Neuronal stem cell (in vitro differentiated cells): ENCODE data around the gene LRPAP1.
A peak's percentile ranks its signal among the peaks of the same experiment; 100 is the strongest.

Experiments
- DNase-seq: peaks from one replicate; pipeline ENCODE4 v3.0.0-alpha.2; 2013; ENCODE audit warnings: low spot score
- H2AFZ ChIP-seq: one replicate; pipeline ENCODE4 v1.6.1; 2013; ENCODE audit warnings: mild to moderate bottlenecking, low read length, inconsistent platforms
- H2AK5ac ChIP-seq: 2 replicates; pipeline ENCODE4 v1.6.1; 2013; ENCODE audit warnings: low read depth, mild to moderate bottlenecking, inconsistent platforms, low read length, moderate library complexity, mixed read lengths
- H2BK120ac ChIP-seq: 2 replicates; pipeline ENCODE4 v1.6.1; 2013; ENCODE audit warnings: low read depth, mild to moderate bottlenecking, inconsistent platforms, low read length, moderate library complexity, mixed read lengths
- H2BK12ac ChIP-seq: one replicate; pipeline ENCODE4 v1.6.1; 2013; ENCODE audit warnings: low read length, inconsistent platforms
- H2BK15ac ChIP-seq: 2 replicates; pipeline ENCODE4 v1.6.1; 2013; ENCODE audit warnings: mild to moderate bottlenecking, low read length, inconsistent platforms, mixed read lengths
- H2BK5ac ChIP-seq: one replicate; pipeline ENCODE4 v1.6.1; 2013; ENCODE audit warnings: inconsistent platforms, mild to moderate bottlenecking, low read length, moderate library complexity
- H3K14ac ChIP-seq: one replicate; pipeline ENCODE4 v1.6.1; 2013; ENCODE audit warnings: low read length, inconsistent platforms
- H3K18ac ChIP-seq: 2 replicates; pipeline ENCODE4 v1.6.1; 2013; ENCODE audit warnings: low read length, inconsistent platforms
- H3K23ac ChIP-seq: 2 replicates; pipeline ENCODE4 v1.6.1; 2013; ENCODE audit warnings: low read depth, mild to moderate bottlenecking, mixed read lengths, low read length, inconsistent platforms; ENCODE audit not compliant: poor library complexity
- H3K27ac ChIP-seq: replicated peaks from 3 replicates; pipeline ENCODE4 v1.5.1; 2013; ENCODE audit warnings: low read length, inconsistent platforms
- H3K27me3 ChIP-seq, 3 experiments: 2 replicates each; pipeline ENCODE4 v1.6.1; 2013; ENCODE audit warnings: low read length in 3 of 3, mild to moderate bottlenecking in 2 of 3, inconsistent platforms in 1 of 3, low read depth in 1 of 3, mixed read lengths in 1 of 3, moderate library complexity in 1 of 3; ENCODE audit not compliant: control insufficient read depth in 3 of 3, insufficient read depth in 3 of 3
- H3K36me3 ChIP-seq, 2 donors: replicated peaks in 1 of 2; 2 replicates each; pipeline ENCODE4 v1.6.1; 2013; ENCODE audit warnings: low read length in 2 of 2; ENCODE audit not compliant: control insufficient read depth in 2 of 2, insufficient read depth in 2 of 2
- H3K4ac ChIP-seq: 2 replicates; pipeline ENCODE4 v1.6.1; 2013; ENCODE audit warnings: inconsistent platforms, mild to moderate bottlenecking, low read length, moderate library complexity
- H3K4me1 ChIP-seq, 2 donors: 1 replicate in 1 of 2; 2 replicates in 1 of 2; pipeline ENCODE4 v1.6.1; 2013; ENCODE audit warnings: low read length in 2 of 2, low read depth in 1 of 2; ENCODE audit not compliant: control insufficient read depth in 2 of 2, insufficient read depth in 1 of 2
- H3K4me2 ChIP-seq: one replicate; pipeline ENCODE4 v1.6.1; 2013; ENCODE audit warnings: mild to moderate bottlenecking, low read length, inconsistent platforms; ENCODE audit not compliant: insufficient read depth, poor library complexity, severe bottlenecking
- H3K4me3 ChIP-seq, 2 donors: 2 replicates each; pipeline ENCODE4 v1.5.1; 2013; ENCODE audit warnings: low read length in 2 of 2, mild to moderate bottlenecking in 2 of 2, inconsistent platforms in 1 of 2, moderate library complexity in 1 of 2
- H3K79me1 ChIP-seq: one replicate; pipeline ENCODE4 v1.6.1; 2013; ENCODE audit warnings: low read depth, mild to moderate bottlenecking, inconsistent platforms, low read length, moderate library complexity
- H3K9ac ChIP-seq: one replicate; pipeline ENCODE4 v1.6.1; 2013; ENCODE audit warnings: mild to moderate bottlenecking, low read depth, low read length, inconsistent platforms; ENCODE audit not compliant: poor library complexity
- H3K9me3 ChIP-seq, 2 donors: replicated peaks in 1 of 2; 2 replicates each; pipeline versions ENCODE3 to v1.6.1; 2013; ENCODE audit warnings: low read length in 2 of 2, mild to moderate bottlenecking in 2 of 2, inconsistent platforms in 1 of 2, low read depth in 1 of 2, mixed read lengths in 1 of 2, moderate library complexity in 1 of 2; ENCODE audit not compliant: control insufficient read depth in 2 of 2, insufficient read depth in 1 of 2
- H4K8ac ChIP-seq: one replicate; pipeline ENCODE4 v1.6.1; 2013; ENCODE audit warnings: low read depth, mild to moderate bottlenecking, inconsistent platforms, low read length, moderate library complexity
- H4K91ac ChIP-seq: one replicate; pipeline ENCODE4 v1.6.1; 2013; ENCODE audit warnings: low read length, low read depth, mild to moderate bottlenecking, inconsistent platforms; ENCODE audit not compliant: poor library complexity
- WGBS, 2 donors: extraction: QIAGEN DNeasy Blood & Tissue Kit; methylation state at CpG; one replicate each; pipeline ENCODE4 v1.1.7; 2013; ENCODE audit warnings: missing lambda C conversion rate in 2 of 2, mixed read lengths in 1 of 2; ENCODE audit not compliant: insufficient read length in 2 of 2, insufficient replicate concordance in 1 of 2; ENCODE audit errors: extremely low coverage in 2 of 2; 5-methylcytosine and 5-hydroxymethylcytosine counted together

The LRPAP1 gene

DNA sequence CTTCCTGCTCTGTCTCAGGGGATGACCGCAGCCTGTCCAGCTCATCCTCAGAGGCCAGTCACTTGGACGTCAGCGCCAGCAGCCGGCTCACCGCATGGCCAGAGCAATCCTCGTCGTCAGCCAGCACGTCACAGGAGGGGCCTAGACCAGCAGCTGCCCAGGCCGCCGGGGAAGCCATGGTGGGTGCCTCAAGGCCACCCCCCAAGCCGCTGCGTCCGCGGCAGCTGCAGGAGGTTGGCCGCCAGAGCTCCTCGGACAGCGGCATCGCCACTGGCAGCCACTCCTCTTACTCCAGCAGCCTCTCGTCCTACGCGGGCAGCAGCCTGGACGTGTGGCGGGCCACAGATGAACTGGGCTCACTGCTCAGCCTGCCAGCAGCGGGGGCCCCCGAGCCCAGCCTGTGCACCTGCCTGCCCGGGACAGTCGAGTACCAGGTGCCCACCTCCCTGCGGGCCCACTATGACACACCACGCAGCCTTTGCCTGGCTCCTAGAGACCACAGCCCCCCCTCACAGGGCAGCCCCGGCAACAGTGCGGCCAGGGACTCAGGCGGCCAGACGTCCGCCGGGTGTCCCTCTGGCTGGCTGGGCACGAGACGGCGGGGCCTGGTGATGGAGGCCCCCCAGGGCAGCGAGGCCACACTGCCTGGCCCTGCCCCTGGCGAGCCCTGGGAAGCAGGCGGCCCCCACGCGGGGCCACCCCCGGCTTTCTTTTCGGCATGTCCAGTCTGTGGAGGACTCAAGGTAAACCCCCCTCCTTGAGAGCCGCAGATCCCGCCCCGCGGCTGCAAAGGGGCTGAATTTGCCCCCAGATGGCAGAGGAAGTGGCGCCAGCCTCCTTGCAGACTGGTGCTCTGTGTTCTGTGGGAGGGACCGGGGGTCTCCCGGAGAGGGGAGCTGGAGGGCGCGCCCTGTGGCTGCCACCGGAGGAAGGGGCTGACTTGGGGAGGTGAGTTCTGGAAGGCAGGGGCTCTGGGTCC is 39.2 kb downstream of the LRPAP1 start:
- Histone ChIP-seq H2BK5ac (peak overlapping the region; percentile 90), H4K91ac (no peak overlapping the region), H3K14ac (peak overlapping the region; percentile 94), H3K9me3 (no peaks in the 10 kb centered on the region), H2AFZ (no peak overlapping the region), H3K18ac (peak overlapping the region; percentile 93), H2AK5ac (peak overlapping the region; percentile 99), H3K4me1 (peaks cover 21 to 26% of the 10 kb centered on the region in 2 donors), H2BK15ac (peak overlapping the region; percentile 97), H3K4ac (no peak overlapping the region), H2BK12ac (peak overlapping the region; percentile 73), H3K27me3 (peaks cover 0 to 13% (median 0%) of the 10 kb centered on the region in 3 experiments), H2BK120ac (peak overlapping the region; percentile 97), H3K4me2 (no peak overlapping the region), H3K9ac (peak overlapping the region; percentile 70), H3K27ac (no peak overlapping the region), H3K79me1 (peaks cover 2% of the 10 kb centered on the region), H4K8ac (peak overlapping the region; percentile 43), H3K36me3 (no peaks in the 10 kb centered on the region), H3K4me3 (no peak overlapping the region), H3K23ac (peak overlapping the region; percentile 85)
- no peak for DNase-seq
- no CpG with 5 or more reads among the region's 55 CpGs for WGBS, 2 donors

DNA sequence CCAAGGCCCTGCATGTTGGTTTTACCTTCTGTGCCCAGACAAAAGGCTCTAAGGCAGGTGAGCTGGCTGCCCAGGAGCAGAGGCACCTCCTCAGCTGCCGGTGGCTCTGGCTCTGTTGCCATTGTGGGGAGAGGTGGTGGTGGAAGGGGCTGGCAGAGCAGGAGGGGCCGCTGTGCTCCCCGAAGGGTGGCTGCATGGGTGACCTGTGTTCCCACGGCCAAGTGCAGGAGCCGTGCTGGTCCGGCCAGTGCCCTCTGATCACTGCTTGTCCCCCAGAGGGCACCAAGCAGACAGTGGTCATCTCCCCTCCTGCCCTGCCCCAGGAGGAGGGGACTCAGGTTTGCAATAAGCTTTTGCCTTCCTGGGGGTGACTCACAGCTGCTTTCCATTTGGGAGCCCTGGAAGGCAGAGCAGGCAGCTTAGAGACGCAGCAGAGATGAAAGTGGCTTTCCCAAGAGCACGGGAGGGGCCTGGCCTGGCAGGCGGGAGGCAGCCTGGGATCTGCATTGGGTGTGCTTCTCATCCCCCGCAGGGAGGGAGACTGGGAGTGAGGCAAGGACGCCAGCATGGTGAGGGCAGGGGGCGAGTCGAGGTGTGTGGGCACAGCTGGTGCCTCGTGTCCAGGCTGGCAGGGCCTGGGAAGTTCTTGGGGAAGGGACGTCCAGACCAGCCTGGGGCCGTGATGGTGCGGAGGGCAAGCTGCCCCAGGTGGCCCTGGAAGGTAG is 40.4 kb downstream of the LRPAP1 start:
- H2BK5ac ChIP-seq, result peak overlapping the region; percentile 90
- no peak overlapping the region for H2BK120ac ChIP-seq
- no peak overlapping the region for H4K91ac ChIP-seq
- H3K4me2 ChIP-seq, result no peak overlapping the region
- DNase-seq, result no peak
- peaks cover 0 to 13% (median 0%) of the 10 kb centered on the region in 3 experiments for H3K27me3 ChIP-seq
- H3K9me3 ChIP-seq, result no peaks in the 10 kb centered on the region
- H2AK5ac ChIP-seq, result peak overlapping the region; percentile 99
- peaks cover 2% of the 10 kb centered on the region for H3K79me1 ChIP-seq
- peak overlapping the region; percentile 67 for H3K9ac ChIP-seq
- H3K27ac ChIP-seq, result no peak overlapping the region
- H3K36me3 ChIP-seq, result no peaks in the 10 kb centered on the region
- peak overlapping the region; percentile 47 for H3K14ac ChIP-seq
- peak overlapping the region; percentile 68 for H3K23ac ChIP-seq
- H3K4ac ChIP-seq, result peak overlapping the region; percentile 85
- peak overlapping the region; percentile 95 for H3K18ac ChIP-seq
- peak overlapping the region; percentile 97 for H2BK15ac ChIP-seq
- H3K4me1 ChIP-seq, result peaks cover 32 to 35% of the 10 kb centered on the region in 2 donors
- peak overlapping the region; percentile 30 for H4K8ac ChIP-seq
- H2BK12ac ChIP-seq, result peak overlapping the region; percentile 41
- no peak overlapping the region for H3K4me3 ChIP-seq
- WGBS, 2 donors, result no CpG with 5 or more reads among the region's 17 CpGs
- H2AFZ ChIP-seq, result no peak overlapping the region

DNA sequence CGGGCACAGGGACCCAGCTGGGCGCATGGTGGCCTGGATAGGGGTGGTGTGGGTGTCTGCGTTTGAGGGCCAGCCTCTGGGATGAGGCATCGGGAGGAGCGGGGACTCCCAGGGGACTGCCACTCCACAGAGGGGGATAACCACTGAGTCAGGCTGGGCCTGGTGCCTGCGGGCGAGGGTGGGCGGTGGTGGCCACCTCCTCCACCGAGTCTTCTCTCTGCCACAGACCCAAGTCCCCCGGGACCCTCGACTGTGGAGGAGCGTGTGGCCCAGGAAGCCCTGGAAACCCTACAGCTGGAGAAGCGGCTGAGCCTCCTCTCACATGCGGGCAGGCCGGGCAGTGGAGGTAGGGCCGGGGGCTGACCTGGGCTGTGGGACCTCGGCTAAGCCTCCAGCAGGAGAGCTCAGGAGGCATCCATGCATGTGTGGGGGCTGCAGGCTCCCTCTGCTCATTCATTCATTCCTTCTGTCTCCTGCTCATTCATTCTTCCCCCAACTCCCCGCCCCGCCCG is 42.7 kb downstream of the LRPAP1 start:
- Histone ChIP-seq H3K23ac (peak overlapping the region; percentile 10), H2BK12ac (peak overlapping the region; percentile 14), H3K4me2 (no peak overlapping the region), H3K9me3 (no peaks in the 10 kb centered on the region), H3K27me3 (peaks cover 0 to 15% (median 0%) of the 10 kb centered on the region in 3 experiments), H2BK5ac (no peak overlapping the region), H4K8ac (no peak overlapping the region), H4K91ac (no peak overlapping the region), H2BK15ac (no peak overlapping the region), H3K14ac (no peak overlapping the region), H3K9ac (peak overlapping the region; percentile 12), H2AFZ (no peak overlapping the region), H3K4me1 (peaks cover 40 to 51% of the 10 kb centered on the region in 2 donors), H3K79me1 (peaks cover 2% of the 10 kb centered on the region), H2AK5ac (peak overlapping the region; percentile 73), H3K18ac (peak overlapping the region; percentile 48), H3K36me3 (no peaks in the 10 kb centered on the region), H3K4ac (no peak overlapping the region), H2BK120ac (no peak overlapping the region), H3K27ac (no peak overlapping the region), H3K4me3 (no peak overlapping the region)
- WGBS, 2 donors, result 100% methylated on average over 3 of the region's 20 CpGs; no CpG with 5 or more reads in 1 of the 2 donors
- no peak for DNase-seq
